ENCODE data around the gene SNX22. TPM values are rescaled to one million over a fixed set of nuclear protein-coding genes. Genes with fewer than 3 reads are reported as not detected.

Gene SNX22
- total and polyA plus RNA-seq, 2 of the 8 experiments (the other 6 are each of a cell fraction or from before 2014, with no cell fraction given) = 4.9 TPM

- TF ChIP-seq NANOG (IDR thresholded peaks at IDR 0.05; ENCODE audit: insufficient read depth, low read depth, low read length, poor library complexity, severe bottlenecking) (no peak), CTCF (IDR thresholded peaks at IDR 0.05; ENCODE audit: control extremely low read depth in 1 of 3, insufficient read depth in 1 of 3, low read depth in 1 of 3, low read length in 3 of 3) (peak; percentile 57 to 64 (median 57)), EGR1 (IDR thresholded peaks at IDR 0.05; ENCODE audit: borderline replicate concordance, low read depth, low read length) (peak; percentile 62; the same call in 1 of the 2 replicates), USF2 (IDR thresholded peaks at IDR 0.05; ENCODE audit: low read length) (no peak), ZNF274 (IDR thresholded peaks at IDR 0.05; ENCODE audit: borderline replicate concordance, extremely low read depth, low read length) (no peak), E2F6 (IDR thresholded peaks at IDR 0.05) (no peak), ATF2 (IDR thresholded peaks at IDR 0.05; ENCODE audit: low read length) (0 out of 2 replicates have a peak, but pooled peaks have one; percentile 18), POLR2AphosphoS5 (IDR thresholded peaks at IDR 0.05; ENCODE audit: low read depth, low read length) (peak; percentile 89), KDM4A (IDR thresholded peaks at IDR 0.05; ENCODE audit: low read depth, low read length, severe bottlenecking) (peak; percentile 41), JUND (IDR thresholded peaks at IDR 0.05; ENCODE audit: low read length) (peak; percentile 82; the same call in 1 of the 2 replicates), SIX5 (IDR thresholded peaks at IDR 0.05; ENCODE audit: low read depth, low read length) (0 out of 2 replicates have a peak, but pooled peaks have one; percentile 32), RBBP5 (IDR thresholded peaks at IDR 0.05; ENCODE audit: borderline replicate concordance, low read depth, low read length) (peak; percentile 52; the same call in 1 of the 2 replicates), MAFK (IDR thresholded peaks at IDR 0.05; ENCODE audit: low read depth, low read length) (no peak), SP2 (IDR thresholded peaks at IDR 0.05; ENCODE audit: low read length) (no peak), TBP (IDR thresholded peaks at IDR 0.05; ENCODE audit: low read depth, low read length) (peak; percentile 64; the same call in 1 of the 2 replicates), POLR2A (IDR thresholded peaks at IDR 0.05; ENCODE audit: control extremely low read depth in 1 of 2, low read depth in 2 of 2, low read length in 2 of 2) (peak; percentile 71 to 79), EZH2 (IDR thresholded peaks at IDR 0.05; ENCODE audit: low read depth, low read length, severe bottlenecking) (no peak)
These were observed 11.5 kb downstream of the SNX22 start, which contains the start of gene PPIB (continued) for GRCh38 chr15:64162869-64163658.
